HG02759 (cell line): ENCODE data around the gene ID4.

ENCODE experiments used
- ATAC-seq: cut with Tn5 transposase; IDR thresholded peaks from one replicate; pipeline ENCODE4 v1.9.1; 2021; ENCODE audit warnings: mild to moderate bottlenecking, moderate library complexity; ENCODE audit not compliant: unreplicated experiment

The ID4 gene

GRCh38 chr6:19836799-19837510 is at the start of gene ID4:
Gene ID4, plus strand, starts transcription at chr6:19837370. Its CDS starts 385 bp downstream, at chr6:19837755.
- no peak for ATAC-seq

GRCh38 chr6:19788686-19789085 is 48.5 kb upstream of the ID4 start:
- ATAC-seq, result no peak

- no peak for ATAC-seq
Observed at GRCh38 chr6:19789100-19789803, 47.9 kb upstream of the ID4 start.

- no peak for ATAC-seq
Observed at GRCh38 chr6:19791267-19791666, 45.9 kb upstream of the ID4 start.

- ATAC-seq, result no peak
Observed at GRCh38 chr6:19795211-19795610, 42.0 kb upstream of the ID4 start.

- no peak for ATAC-seq
Observed at GRCh38 chr6:19796452-19796851, 40.7 kb upstream of the ID4 start.

- ATAC-seq, result no peak
Observed at GRCh38 chr6:19798362-19798761, 38.8 kb upstream of the ID4 start.

GRCh38 chr6:19802656-19803055 is 34.5 kb upstream of the ID4 start:
- ATAC-seq, result no peak

- ATAC-seq, result no peak
Observed at GRCh38 chr6:19803331-19804204, 33.6 kb upstream of the ID4 start.

GRCh38 chr6:19804205-19805128 is 32.7 kb upstream of the ID4 start:
- peak; percentile 99 for ATAC-seq

GRCh38 chr6:19805129-19805481 is 32.1 kb upstream of the ID4 start:
- no peak for ATAC-seq

- ATAC-seq, result no peak
Observed at GRCh38 chr6:19806971-19807396, 30.2 kb upstream of the ID4 start.

- no peak for ATAC-seq
Observed at GRCh38 chr6:19811397-19812079, 25.6 kb upstream of the ID4 start.

GRCh38 chr6:19812512-19813119 is 24.6 kb upstream of the ID4 start:
- ATAC-seq, result no peak

- ATAC-seq, result no peak
Observed at GRCh38 chr6:19818805-19819204, 18.4 kb upstream of the ID4 start.

- no peak for ATAC-seq
Observed at GRCh38 chr6:19824058-19824807, 12.9 kb upstream of the ID4 start.

GRCh38 chr6:19827247-19827646 is 9.9 kb upstream of the ID4 start:
- no peak for ATAC-seq

- ATAC-seq, result no peak
Observed at GRCh38 chr6:19827903-19828302, 9.3 kb upstream of the ID4 start.

- no peak for ATAC-seq
Observed at GRCh38 chr6:19830171-19830570, 7.0 kb upstream of the ID4 start.
